Neural crest cell (in vitro differentiated cells): ENCODE measurements around the gene RSPH10B2. TPM values are rescaled to one million over a fixed set of nuclear protein-coding genes. Genes with fewer than 3 reads are reported as not detected.

Experiments used
- total RNA-seq: library from RNA; stranded (reverse); gene quantifications from 2 replicates; pipeline ENCODE4 v1.2.1, GENCODE V29; 2021

RSPH10B2 gene
- total RNA-seq, 1 donor from 2014 or later = 0.65 TPM

Other genes starting within 250 kb of the RSPH10B2 start
- 0.54 and 0.61 TPM in 2 replicates for gene GRID2IP, start 202.6 kb upstream of the RSPH10B2 start, total RNA-seq
- gene ZDHHC4, start 176.6 kb upstream of the RSPH10B2 start, total RNA-seq = 74.3 and 78.6 TPM in 2 replicates
- 50.4 and 55.7 TPM in 2 replicates for gene INTS15, start 164.1 kb upstream of the RSPH10B2 start, total RNA-seq
- gene ZNF853, start 138.5 kb upstream of the RSPH10B2 start, total RNA-seq = 9.2 and 9.7 TPM in 2 replicates
- gene ZNF316, start 116.8 kb upstream of the RSPH10B2 start, total RNA-seq = 40.7 and 43.8 TPM in 2 replicates
- gene ZNF12, start 47.2 kb upstream of the RSPH10B2 start, total RNA-seq = 21.9 and 24.6 TPM in 2 replicates
- gene CCZ1B, start 72.2 kb downstream of the RSPH10B2 start, total RNA-seq = 55.8 and 72.0 TPM in 2 replicates